Subcutaneous abdominal adipose tissue (tissue), 5 donors: ENCODE measurements around the gene VANGL1.

Source experiments
- H3K27ac ChIP-seq: one replicate; pipeline ENCODE4 v1.7.0; 2013; ENCODE audit warnings: low read depth, mild to moderate bottlenecking, inconsistent platforms, low read length, moderate library complexity
- H3K27me3 ChIP-seq, 5 donors: one replicate each; pipeline ENCODE4 v1.7.0; 2013; ENCODE audit warnings: low read length in 5 of 5, inconsistent platforms in 1 of 5; ENCODE audit not compliant: control insufficient read depth in 5 of 5, insufficient read depth in 4 of 5
- H3K36me3 ChIP-seq, 5 donors: one replicate each; pipeline ENCODE4 v1.7.0; 2013; ENCODE audit warnings: low read length in 5 of 5; ENCODE audit not compliant: control insufficient read depth in 5 of 5, insufficient read depth in 5 of 5
- H3K4me1 ChIP-seq, 5 donors: one replicate each; pipeline ENCODE4 v1.7.0; 2013; ENCODE audit warnings: low read length in 5 of 5, mild to moderate bottlenecking in 3 of 5, moderate library complexity in 1 of 5; ENCODE audit not compliant: control insufficient read depth in 5 of 5, insufficient read depth in 5 of 5
- H3K4me3 ChIP-seq, 5 donors: one replicate each; pipeline ENCODE4 v1.7.0; 2013; ENCODE audit warnings: low read length in 5 of 5, low read depth in 1 of 5
- H3K9ac ChIP-seq, 5 donors: one replicate each; pipeline ENCODE4 v1.7.0; 2013; ENCODE audit warnings: low read length in 5 of 5, mild to moderate bottlenecking in 4 of 5, moderate library complexity in 3 of 5
- H3K9me3 ChIP-seq, 5 donors: one replicate each; pipeline ENCODE4 v1.7.0; 2013; ENCODE audit warnings: low read length in 5 of 5; ENCODE audit not compliant: control insufficient read depth in 5 of 5
- donor health status: healthy.
- donor health status: healthy.
- donor health status: healthy.
- donor health status: healthy.
- donor health status: healthy.

Gene VANGL1

GRCh38 chr1:115726570-115726969 lies 84.8 kb downstream of the VANGL1 start:
- H3K4me3 ChIP-seq = no peak overlapping the region
- no peaks in the 10 kb centered on the region for H3K27me3 ChIP-seq
- peak overlapping the region; percentile 57 for H3K27ac ChIP-seq
- no peaks in the 10 kb centered on the region for H3K36me3 ChIP-seq
- H3K9ac ChIP-seq = no peak overlapping the region
- peaks cover 0 to 29% (median 27%) of the 10 kb centered on the region in 5 donors for H3K4me1 ChIP-seq
- no peaks in the 10 kb centered on the region for H3K9me3 ChIP-seq

GRCh38 chr1:115727706-115728249 lies 86.0 kb downstream of the VANGL1 start:
- H3K9me3 ChIP-seq = no peaks in the 10 kb centered on the region
- peaks cover 0 to 29% (median 27%) of the 10 kb centered on the region in 5 donors for H3K4me1 ChIP-seq
- H3K9ac ChIP-seq = no peak overlapping the region
- H3K27ac ChIP-seq = peak overlapping the region; percentile 65
- no peaks in the 10 kb centered on the region for H3K27me3 ChIP-seq
- peak overlapping the region in 2 of 5 donors; percentile 12 to 13 for H3K4me3 ChIP-seq
- no peaks in the 10 kb centered on the region for H3K36me3 ChIP-seq

GRCh38 chr1:115728341-115728740 lies 86.6 kb downstream of the VANGL1 start:
- H3K36me3 ChIP-seq = no peaks in the 10 kb centered on the region
- H3K4me3 ChIP-seq = no peak overlapping the region
- H3K4me1 ChIP-seq = peaks cover 0 to 29% (median 27%) of the 10 kb centered on the region in 5 donors
- no peak overlapping the region for H3K27ac ChIP-seq
- no peaks in the 10 kb centered on the region for H3K27me3 ChIP-seq
- H3K9me3 ChIP-seq = no peaks in the 10 kb centered on the region
- H3K9ac ChIP-seq = no peak overlapping the region

- H3K27me3 ChIP-seq = no peaks in the 10 kb centered on the region
- no peak overlapping the region for H3K9ac ChIP-seq
- H3K4me1 ChIP-seq = peaks cover 0 to 28% (median 27%) of the 10 kb centered on the region in 5 donors
- no peak overlapping the region for H3K4me3 ChIP-seq
- H3K36me3 ChIP-seq = no peaks in the 10 kb centered on the region
- no peak overlapping the region for H3K27ac ChIP-seq
- no peaks in the 10 kb centered on the region for H3K9me3 ChIP-seq
Measured at GRCh38 chr1:115729756-115730155, 88.0 kb downstream of the VANGL1 start.

- H3K4me1 ChIP-seq = peaks cover 0 to 12% (median 11%) of the 10 kb centered on the region in 5 donors
- no peaks in the 10 kb centered on the region for H3K36me3 ChIP-seq
- no peak overlapping the region for H3K27ac ChIP-seq
- H3K9ac ChIP-seq = no peak overlapping the region
- H3K4me3 ChIP-seq = no peak overlapping the region
- no peaks in the 10 kb centered on the region for H3K27me3 ChIP-seq
- H3K9me3 ChIP-seq = no peaks in the 10 kb centered on the region
Measured at GRCh38 chr1:115732316-115732715, 90.5 kb downstream of the VANGL1 start.

DNA sequence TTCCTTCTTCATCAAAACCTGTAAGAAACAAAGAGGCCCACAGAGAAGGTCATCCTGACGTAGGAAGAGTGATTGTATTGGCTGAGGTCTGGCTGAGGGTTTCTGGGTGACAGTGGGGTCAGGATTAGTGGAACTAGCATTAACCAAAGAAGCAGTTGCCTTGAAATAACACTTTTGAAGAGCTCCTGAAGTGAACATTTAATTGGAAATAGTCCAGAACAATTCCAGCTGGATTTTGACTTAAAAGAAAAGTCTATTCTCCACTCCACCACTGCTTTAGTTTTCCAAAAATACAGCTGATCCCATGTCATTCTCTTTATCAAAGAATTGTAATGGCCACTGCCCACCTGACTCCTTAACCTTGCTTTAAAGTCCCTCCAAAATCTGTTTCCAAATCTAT lies 99.0 kb downstream of the VANGL1 start:
- Histone ChIP-seq H3K4me3 (no peak overlapping the region), H3K9ac (no peak overlapping the region), H3K4me1 (no peaks in the 10 kb centered on the region), H3K27ac (no peak overlapping the region), H3K27me3 (no peaks in the 10 kb centered on the region), H3K36me3 (no peaks in the 10 kb centered on the region), H3K9me3 (no peaks in the 10 kb centered on the region)

DNA sequence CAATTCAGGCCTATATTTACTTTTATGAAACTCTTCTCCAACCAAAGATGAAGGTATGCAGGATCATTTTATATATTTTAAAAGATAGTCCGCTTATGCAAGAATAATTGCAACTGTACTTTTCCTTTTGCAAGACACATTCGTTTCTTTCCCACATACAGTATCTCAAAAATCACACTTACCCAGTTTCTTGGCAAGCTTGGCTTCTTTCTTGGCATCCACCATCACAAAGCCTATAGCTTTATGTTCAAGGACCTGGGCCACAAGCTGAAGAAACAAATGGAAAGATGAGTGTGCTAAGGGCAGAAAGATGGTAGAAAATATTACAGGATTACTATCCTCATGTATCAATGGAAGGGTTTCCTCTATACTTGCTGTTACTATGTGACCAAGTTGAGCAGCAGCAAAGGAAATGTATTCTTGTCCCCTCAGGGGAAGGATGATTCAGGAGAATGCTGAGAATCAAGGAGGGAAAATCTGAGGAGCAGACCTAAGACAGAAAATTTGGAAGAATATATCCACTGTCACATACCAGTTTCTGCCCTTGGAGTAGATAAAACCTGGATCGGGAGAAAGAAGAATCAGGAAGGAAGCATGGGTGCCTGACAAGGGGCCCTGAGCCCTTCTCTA lies 103.0 kb downstream of the VANGL1 start:
- Histone ChIP-seq H3K9ac (no peak overlapping the region), H3K27me3 (no peaks in the 10 kb centered on the region), H3K9me3 (no peaks in the 10 kb centered on the region), H3K36me3 (no peaks in the 10 kb centered on the region), H3K4me1 (no peaks in the 10 kb centered on the region), H3K27ac (no peak overlapping the region), H3K4me3 (no peak overlapping the region)

- H3K4me3 ChIP-seq = no peak overlapping the region
Measured at GRCh38 chr1:115746021-115746690, 104.4 kb downstream of the VANGL1 start.

More at GRCh38 chr1:115746021-115746690, 104.4 kb downstream of the VANGL1 start:
- H3K9ac ChIP-seq = no peak overlapping the region
- no peaks in the 10 kb centered on the region for H3K9me3 ChIP-seq
- H3K27me3 ChIP-seq = no peaks in the 10 kb centered on the region
- no peaks in the 10 kb centered on the region for H3K4me1 ChIP-seq
- no peaks in the 10 kb centered on the region for H3K36me3 ChIP-seq
- no peak overlapping the region for H3K27ac ChIP-seq
